HCT116 (cell line): ENCODE results near the gene SPIN1. TPM values are rescaled to one million over a fixed set of nuclear protein-coding genes. Genes with fewer than 3 reads are reported as not detected.
"Not testable (repeated sequence)": the region's sequence is repeated elsewhere in the genome, so short reads cannot be mapped to it uniquely, and the experiment has no call there.

Source experiments
- ATAC-seq: fragments of 200-7000 bp; cut with Tn5 transposase; 2 replicates; pipeline ENCODE4 v1.9.1; 2020; ENCODE audit warnings: mild to moderate bottlenecking, moderate library complexity
- BruUV-seq: library from RNA; stranded (reverse); fragments of 400-500 nt; replicated peaks from 2 replicates; lab custom pipeline; 2021; lab: Mats Ljungman, UMichigan
- CTCF ChIA-PET: fragments of 300-600 bp; sonication (Branson Sonifier 250); formaldehyde crosslinking; loops from one replicate; lab custom pipeline; 2021; ENCODE audit warnings: antibody characterized with exemption; lab: Charles Lee
- POLR2A ChIA-PET: fragments of 300-600, 350-600 bp; sonication (Branson Sonifier 250); formaldehyde crosslinking; loops from one replicate; lab custom pipeline; 2021; ENCODE audit warnings: antibody characterized with exemption; lab: Charles Lee
- RAD21 ChIA-PET, 2 experiments: fragments of 300-600 bp; sonication (Branson Sonifier 250); formaldehyde crosslinking; loops; one replicate each; lab custom pipeline; 2023; ENCODE audit warnings: low total read pairs in 2 of 2; ENCODE audit not compliant: uncharacterized antibody in 2 of 2, unreplicated experiment in 2 of 2, low non-redundant PET in 1 of 2; lab: Charles Lee
- DNase-seq: peaks from one replicate; pipeline ENCODE4 v3.0.0-alpha.2; 2010; ENCODE audit warnings: low read depth, low spot score
- H2AFZ ChIP-seq: fragments of 200-600 bp; shearing (Covaris generic), sonication (generic); 2 replicates; pipeline ENCODE4 v1.6.1; 2017; ENCODE audit warnings: low read depth, mixed run types, mixed read lengths, antibody characterized with exemption, low read length; ENCODE audit not compliant: poor library complexity, severe bottlenecking
- H3K27ac ChIP-seq: 2 replicates; pipeline ENCODE4 v1.5.1; 2012; ENCODE audit warnings: low read depth, low read length
- H3K27me3 ChIP-seq: fragments of 200-600 bp; sonication (generic); 2 replicates; pipeline ENCODE4 v1.6.1; 2016; ENCODE audit warnings: mixed run types, low read length, mixed read lengths; ENCODE audit not compliant: insufficient read depth
- H3K36me3 ChIP-seq, 2 experiments: fragments of 200-500 bp in 1 of 2; fragments of 200-600 bp in 1 of 2; sonication (Bioruptor generic) in 1 of 2; sonication (generic) in 1 of 2; 2 replicates each; pipeline versions ENCODE4 v1.5.1 to v1.6.1; 2014 to 2016; ENCODE audit warnings: low read length in 2 of 2, inconsistent platforms in 1 of 2, mixed read lengths in 1 of 2, mixed run types in 1 of 2; ENCODE audit not compliant: insufficient read depth in 2 of 2, control insufficient read depth in 1 of 2
- H3K4me1 ChIP-seq, 2 experiments: fragments of 200-600 bp in 1 of 2; sonication (generic) in 1 of 2; 2 replicates each; pipeline versions ENCODE4 v1.5.1 to v1.6.1; 2012 to 2017; ENCODE audit warnings: low read length in 2 of 2, inconsistent platforms in 1 of 2, mild to moderate bottlenecking in 1 of 2, mixed read lengths in 1 of 2, mixed run types in 1 of 2, moderate library complexity in 1 of 2; ENCODE audit not compliant: insufficient read depth in 2 of 2, control insufficient read depth in 1 of 2
- H3K4me2 ChIP-seq: fragments of 200-600 bp; sonication (generic); 2 replicates; pipeline ENCODE4 v1.6.1; 2017; ENCODE audit warnings: mixed run types, low read length, mixed read lengths
- H3K4me3 ChIP-seq, 2 experiments: fragments of 200-600 bp in 1 of 2; sonication (generic) in 1 of 2; replicated peaks in 1 of 2; 2 replicates each; pipeline ENCODE4 v1.5.1; 2011 to 2016; ENCODE audit warnings: low read length in 2 of 2, control low read depth in 1 of 2, low read depth in 1 of 2, mild to moderate bottlenecking in 1 of 2, mixed read lengths in 1 of 2, mixed run types in 1 of 2
- H3K79me2 ChIP-seq: fragments of 200-600 bp; sonication (generic); 2 replicates; pipeline ENCODE4 v1.6.1; 2017; ENCODE audit warnings: mild to moderate bottlenecking, mixed run types, low read length, moderate library complexity, mixed read lengths; ENCODE audit not compliant: insufficient read depth
- H3K9ac ChIP-seq: fragments of 200-600 bp; sonication (generic); 2 replicates; pipeline ENCODE4 v1.6.1; 2016; ENCODE audit warnings: low read length, mixed read lengths
- H3K9me2 ChIP-seq: fragments of 200-600 bp; sonication (generic), shearing (Covaris generic); 2 replicates; pipeline ENCODE4 v1.6.1; 2017; ENCODE audit warnings: mixed run types, mild to moderate bottlenecking, moderate library complexity; ENCODE audit not compliant: insufficient read depth
- H3K9me3 ChIP-seq, 2 experiments: fragments of 200-500 bp in 1 of 2; fragments of 200-600 bp in 1 of 2; sonication (Bioruptor generic) in 1 of 2; sonication (generic) in 1 of 2; 2 replicates each; pipeline ENCODE4 v1.6.1; 2014 to 2017; ENCODE audit warnings: low read length in 2 of 2, mixed read lengths in 2 of 2, inconsistent platforms in 1 of 2, low read depth in 1 of 2, mild to moderate bottlenecking in 1 of 2, mixed run types in 1 of 2, moderate library complexity in 1 of 2; ENCODE audit not compliant: control insufficient read depth in 1 of 2, insufficient read depth in 1 of 2
- H4K20me1 ChIP-seq: fragments of 200-600 bp; sonication (generic), shearing (Covaris generic); 2 replicates; pipeline ENCODE4 v1.6.1; 2017; ENCODE audit warnings: mixed run types, mild to moderate bottlenecking, moderate library complexity; ENCODE audit not compliant: insufficient read depth
- CEBPB ChIP-seq: IDR thresholded peaks from 2 replicates; pipeline ENCODE4 v1.6.1; 2012; ENCODE audit warnings: low read depth
- intact Hi-C: fragments of 100-400 bp; cut with micrococcal nuclease; formaldehyde crosslinking; loops from 2 replicates; pipeline ENCODE4 v1.10.0; 2022
- total RNA-seq: library from RNA; stranded (reverse); gene quantifications from one replicate; pipeline ENCODE4 v1.2.1, GENCODE V29; 2021; ENCODE audit not compliant: unreplicated experiment
- TF ChIP-seq, protein P1 (sequence below): IDR thresholded peaks from 2 replicates; pipeline ENCODE4 v1.6.1; 2012; ENCODE audit warnings: low read depth

The SPIN1 gene
- total RNA-seq, 1 experiment from 2014 or later = 74.0 TPM

DNA sequence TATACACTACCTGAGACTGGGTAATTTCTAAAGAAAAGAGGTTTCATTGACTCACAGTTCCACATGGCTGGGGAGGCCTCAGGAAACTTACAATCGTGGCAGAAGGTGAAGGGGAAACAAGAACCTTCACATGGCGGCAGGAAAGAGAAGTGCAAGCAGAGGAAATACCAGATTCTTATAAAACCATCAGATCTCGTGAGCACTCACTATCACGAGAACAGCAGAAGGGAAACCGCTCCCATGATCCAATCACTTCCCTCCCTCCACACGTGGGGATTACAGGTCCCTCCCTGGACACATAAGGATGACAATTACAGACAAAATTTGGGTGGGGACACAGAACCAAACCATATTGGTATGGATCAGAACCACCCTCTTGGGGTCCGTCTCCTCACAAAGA is 44.2 kb upstream of the SPIN1 start:
- Histone ChIP-seq H2AFZ (peak overlapping the region; percentile 49), H3K4me2 (peak overlapping the region; percentile 74), H3K9me3 (no peaks in the 10 kb centered on the region), H3K79me2 (no peaks in the 10 kb centered on the region), H3K27ac (peak overlapping the region; percentile 36), H3K4me1 (peaks cover 11 to 24% of the 10 kb centered on the region in 2 experiments), H3K27me3 (no peaks in the 10 kb centered on the region), H3K9ac (peak overlapping the region; percentile 15; the same call in 1 of the 2 replicates), H3K36me3 (no peaks in the 10 kb centered on the region), H3K9me2 (no peaks in the 10 kb centered on the region), H4K20me1 (no peaks in the 10 kb centered on the region), H3K4me3 (peak overlapping the region in 1 of 2 experiments; percentile 38; a peak in 1 of 4 replicates)
- TF ChIP-seq, protein P1, sequence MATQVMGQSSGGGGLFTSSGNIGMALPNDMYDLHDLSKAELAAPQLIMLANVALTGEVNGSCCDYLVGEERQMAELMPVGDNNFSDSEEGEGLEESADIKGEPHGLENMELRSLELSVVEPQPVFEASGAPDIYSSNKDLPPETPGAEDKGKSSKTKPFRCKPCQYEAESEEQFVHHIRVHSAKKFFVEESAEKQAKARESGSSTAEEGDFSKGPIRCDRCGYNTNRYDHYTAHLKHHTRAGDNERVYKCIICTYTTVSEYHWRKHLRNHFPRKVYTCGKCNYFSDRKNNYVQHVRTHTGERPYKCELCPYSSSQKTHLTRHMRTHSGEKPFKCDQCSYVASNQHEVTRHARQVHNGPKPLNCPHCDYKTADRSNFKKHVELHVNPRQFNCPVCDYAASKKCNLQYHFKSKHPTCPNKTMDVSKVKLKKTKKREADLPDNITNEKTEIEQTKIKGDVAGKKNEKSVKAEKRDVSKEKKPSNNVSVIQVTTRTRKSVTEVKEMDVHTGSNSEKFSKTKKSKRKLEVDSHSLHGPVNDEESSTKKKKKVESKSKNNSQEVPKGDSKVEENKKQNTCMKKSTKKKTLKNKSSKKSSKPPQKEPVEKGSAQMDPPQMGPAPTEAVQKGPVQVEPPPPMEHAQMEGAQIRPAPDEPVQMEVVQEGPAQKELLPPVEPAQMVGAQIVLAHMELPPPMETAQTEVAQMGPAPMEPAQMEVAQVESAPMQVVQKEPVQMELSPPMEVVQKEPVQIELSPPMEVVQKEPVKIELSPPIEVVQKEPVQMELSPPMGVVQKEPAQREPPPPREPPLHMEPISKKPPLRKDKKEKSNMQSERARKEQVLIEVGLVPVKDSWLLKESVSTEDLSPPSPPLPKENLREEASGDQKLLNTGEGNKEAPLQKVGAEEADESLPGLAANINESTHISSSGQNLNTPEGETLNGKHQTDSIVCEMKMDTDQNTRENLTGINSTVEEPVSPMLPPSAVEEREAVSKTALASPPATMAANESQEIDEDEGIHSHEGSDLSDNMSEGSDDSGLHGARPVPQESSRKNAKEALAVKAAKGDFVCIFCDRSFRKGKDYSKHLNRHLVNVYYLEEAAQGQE = no peak
- no peak for TF ChIP-seq CEBPB
- ATAC-seq (peak; percentile 49), DNase-seq (no peak)
- RAD21 ChIA-PET = no interaction called here
- CTCF ChIA-PET = no interaction called here
- POLR2A ChIA-PET = no interaction called here
- no TSS peak for BruUV-seq
- intact Hi-C loops = no loop called here

DNA sequence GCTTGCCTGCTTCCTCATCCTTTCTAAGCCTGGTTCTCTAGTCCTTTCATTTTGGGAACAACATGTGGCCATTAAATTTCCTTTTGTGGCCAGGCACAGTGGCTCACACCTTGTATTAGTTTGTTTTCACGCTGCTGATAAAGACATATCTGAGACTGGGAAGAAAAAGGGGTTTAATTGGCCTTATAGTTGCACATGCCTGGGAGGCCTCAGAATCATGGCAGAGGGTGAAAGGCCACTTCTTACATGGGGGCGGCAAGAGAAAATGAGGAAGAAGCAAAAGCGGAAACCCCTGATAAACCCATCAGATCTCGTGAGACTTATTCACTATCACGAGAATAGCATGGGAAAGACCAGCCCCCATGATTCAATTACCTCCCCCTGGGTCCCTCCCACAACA is 37.9 kb upstream of the SPIN1 start:
- H3K4me1 ChIP-seq = peaks cover 5 to 14% of the 10 kb centered on the region in 2 experiments
- H3K9me3 ChIP-seq, RAD21 ChIA-PET, H4K20me1 ChIP-seq, intact Hi-C loops, H3K4me3 ChIP-seq, H3K4me2 ChIP-seq, H3K9ac ChIP-seq, BruUV-seq, H3K27ac ChIP-seq, DNase-seq, CTCF ChIA-PET, H3K79me2 ChIP-seq, H3K9me2 ChIP-seq, H3K36me3 ChIP-seq, ATAC-seq, H3K27me3 ChIP-seq, POLR2A ChIA-PET: not testable (repeated sequence)
- peak overlapping the region; percentile 41 for H2AFZ ChIP-seq
